ENCODE data around the gene FAM3C.

FAM3C gene

DNA sequence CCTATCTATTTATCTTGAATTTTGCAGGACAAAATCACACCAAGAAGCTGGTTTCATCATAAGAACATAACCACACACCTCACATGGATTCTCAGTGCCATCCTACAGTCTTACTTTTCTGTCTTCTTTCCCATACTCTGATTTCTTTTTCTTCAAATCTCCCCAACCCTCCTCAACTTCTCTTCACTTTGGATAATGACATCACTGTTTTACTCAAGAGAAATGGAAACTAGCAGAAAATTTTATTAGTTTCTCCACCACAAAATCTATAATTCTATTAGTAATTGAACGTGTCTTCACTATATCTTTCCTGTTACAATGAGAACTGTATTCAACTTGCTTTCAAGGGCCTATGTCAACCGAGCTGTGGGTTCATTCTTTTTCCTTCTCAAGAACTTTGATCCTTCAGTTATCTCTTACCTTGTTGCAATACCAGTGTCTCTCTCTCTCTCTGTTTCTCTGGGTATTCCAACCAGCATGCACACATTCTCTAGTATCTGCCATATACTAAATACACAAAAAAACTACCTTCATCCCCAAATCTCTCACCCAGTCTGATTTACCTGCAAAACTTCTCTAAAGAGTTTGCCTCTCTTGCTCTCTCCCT, 35.4 kb upstream of the FAM3C start:
- no peaks in the 10 kb centered on the region for H3K36me3 ChIP-seq (replicated peaks; ENCODE audit: insufficient read depth, low read length)
- no peak overlapping the region for H2AFZ ChIP-seq (ENCODE audit: low read length)
- H3K27ac ChIP-seq (ENCODE audit: low read length) = no peak overlapping the region
- no peak overlapping the region for H3K9ac ChIP-seq (ENCODE audit: low read length)
- H3K9me3 ChIP-seq (replicated peaks; ENCODE audit: insufficient read depth, low read length) = no peaks in the 10 kb centered on the region
- H3K4me3 ChIP-seq (ENCODE audit: low read length) = no peak overlapping the region
- peaks cover 16% of the 10 kb centered on the region for H3F3A ChIP-seq (ENCODE audit: insufficient read depth, low read length)
- H3K79me2 ChIP-seq (ENCODE audit: low read length) = no peaks in the 10 kb centered on the region
- no peaks in the 10 kb centered on the region for H4K20me1 ChIP-seq (ENCODE audit: insufficient read depth, low read length)
- TF ChIP-seq EZH2phosphoT487 (IDR thresholded peaks at IDR 0.05; ENCODE audit: low read length) (no peak), CTCF (IDR thresholded peaks at IDR 0.05; ENCODE audit: low read length) (no peak), EZH2 (optimal IDR thresholded peaks at IDR 0.05; ENCODE audit: low read depth, low read length) (no peak)
- no peaks in the 10 kb centered on the region for H3K27me3 ChIP-seq (replicated peaks; ENCODE audit: insufficient read depth, low read length)
- no peak for DNase-seq
- H3K9me2 ChIP-seq (replicated peaks; ENCODE audit: insufficient read depth, low read length) = no peaks in the 10 kb centered on the region
- no peak overlapping the region for H3K4me2 ChIP-seq (ENCODE audit: low read depth, low read length)
- peaks cover 24% of the 10 kb centered on the region for H3K4me1 ChIP-seq (ENCODE audit: low read length)

DNA sequence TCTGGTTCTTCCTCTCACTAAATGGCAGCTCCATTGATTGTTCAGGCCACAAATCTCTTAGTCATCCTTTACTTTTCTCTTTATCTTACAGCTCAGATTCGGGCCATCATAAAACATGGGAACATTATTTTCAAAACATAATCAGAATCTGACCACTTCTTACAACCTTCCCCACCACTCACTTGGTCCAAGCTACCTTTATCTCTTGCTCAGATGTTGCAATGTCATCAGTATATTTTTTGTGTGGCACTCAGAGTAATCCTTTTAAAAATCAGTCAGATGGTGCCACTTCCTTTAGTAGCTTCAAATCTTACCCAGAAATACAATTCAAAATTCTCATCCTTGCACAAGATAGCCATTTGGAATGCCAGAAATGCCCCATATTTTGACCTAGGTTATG, 34.5 kb upstream of the FAM3C start:
- Histone ChIP-seq H3K4me1 (ENCODE audit: low read length) (peaks cover 24% of the 10 kb centered on the region), H3K27ac (ENCODE audit: low read length) (no peak overlapping the region), H2AFZ (ENCODE audit: low read length) (no peak overlapping the region), H3K4me3 (ENCODE audit: low read length) (no peak overlapping the region), H3K79me2 (ENCODE audit: low read length) (no peaks in the 10 kb centered on the region), H3K9me3 (replicated peaks; ENCODE audit: insufficient read depth, low read length) (no peaks in the 10 kb centered on the region), H3K27me3 (replicated peaks; ENCODE audit: insufficient read depth, low read length) (no peaks in the 10 kb centered on the region), H3K9me2 (replicated peaks; ENCODE audit: insufficient read depth, low read length) (no peaks in the 10 kb centered on the region), H3F3A (ENCODE audit: insufficient read depth, low read length) (peaks cover 16% of the 10 kb centered on the region), H3K9ac (ENCODE audit: low read length) (no peak overlapping the region), H4K20me1 (ENCODE audit: insufficient read depth, low read length) (no peaks in the 10 kb centered on the region), H3K4me2 (ENCODE audit: low read depth, low read length) (no peak overlapping the region), H3K36me3 (replicated peaks; ENCODE audit: insufficient read depth, low read length) (no peaks in the 10 kb centered on the region)
- TF ChIP-seq CTCF (IDR thresholded peaks at IDR 0.05; ENCODE audit: low read length) = no peak
- no peak for TF ChIP-seq EZH2phosphoT487 (IDR thresholded peaks at IDR 0.05; ENCODE audit: low read length)
- no peak for TF ChIP-seq EZH2 (optimal IDR thresholded peaks at IDR 0.05; ENCODE audit: low read depth, low read length)
- no peak for DNase-seq

- Histone ChIP-seq H3K4me2 (ENCODE audit: low read depth, low read length) (no peak overlapping the region), H3K27ac (ENCODE audit: low read length) (no peak overlapping the region), H3K36me3 (replicated peaks; ENCODE audit: insufficient read depth, low read length) (no peaks in the 10 kb centered on the region), H3K9me3 (replicated peaks; ENCODE audit: insufficient read depth, low read length) (no peaks in the 10 kb centered on the region), H3K27me3 (replicated peaks; ENCODE audit: insufficient read depth, low read length) (no peaks in the 10 kb centered on the region), H3F3A (ENCODE audit: insufficient read depth, low read length) (peaks cover 16% of the 10 kb centered on the region), H2AFZ (ENCODE audit: low read length) (no peak overlapping the region), H3K9me2 (replicated peaks; ENCODE audit: insufficient read depth, low read length) (no peaks in the 10 kb centered on the region), H4K20me1 (ENCODE audit: insufficient read depth, low read length) (no peaks in the 10 kb centered on the region), H3K9ac (ENCODE audit: low read length) (no peak overlapping the region), H3K4me3 (ENCODE audit: low read length) (no peak overlapping the region), H3K79me2 (ENCODE audit: low read length) (no peaks in the 10 kb centered on the region), H3K4me1 (ENCODE audit: low read length) (peaks cover 22% of the 10 kb centered on the region)
- no peak for DNase-seq
- TF ChIP-seq EZH2phosphoT487 (IDR thresholded peaks at IDR 0.05; ENCODE audit: low read length) (no peak), EZH2 (optimal IDR thresholded peaks at IDR 0.05; ENCODE audit: low read depth, low read length) (no peak), CTCF (IDR thresholded peaks at IDR 0.05; ENCODE audit: low read length) (no peak)
These were observed 33.7 kb upstream of the FAM3C start for GRCh38 chr7:121429798-121430197.

Data from MM.1S (cell line).